ENCODE data around the gene DAZAP1. TPM values are rescaled to one million over a fixed set of nuclear protein-coding genes. Genes with fewer than 3 reads are reported as not detected.

The DAZAP1 gene
- total RNA-seq, 4 donors from 2014 or later, result 45.3 to 75.4 (median 64.0) TPM

GRCh38 chr19:1453525-1454364 lies 46.4 kb downstream of the DAZAP1 start:
- TF ChIP-seq POLR2A (IDR thresholded peaks at IDR 0.05) (no peak), EP300 (IDR thresholded peaks at IDR 0.05) (no peak), CTCF (IDR thresholded peaks at IDR 0.05) (no peak), POLR2AphosphoS5 (IDR thresholded peaks at IDR 0.05) (no peak)
- Histone ChIP-seq H3K27ac (peak overlapping the region in 1 of 4 donors; percentile 38), H3K4me3 (no peak overlapping the region), H3K36me3 (no peaks in the 10 kb centered on the region), H3K4me1 (peaks cover 0 to 65% (median 14%) of the 10 kb centered on the region in 3 donors), H3K9me3 (no peaks in the 10 kb centered on the region), H3K27me3 (peaks cover 98% of the 10 kb centered on the region)
- peak; percentile 34 for ATAC-seq
- 29 to 60% methylated on average over 5 to 10 of the region's 33 CpGs for WGBS, 2 donors (ENCODE audit: low coverage in 1 of 2)

- Histone ChIP-seq H3K36me3 (peaks cover 0 to 5% of the 10 kb centered on the region in 2 donors), H3K4me1 (peaks cover 0 to 61% (median 14%) of the 10 kb centered on the region in 3 donors), H3K9me3 (no peaks in the 10 kb centered on the region), H3K27me3 (peaks cover 85% of the 10 kb centered on the region), H3K27ac (no peak overlapping the region), H3K4me3 (no peak overlapping the region)
- no CpG with 5 or more reads among the region's 22 CpGs for WGBS, 2 donors (ENCODE audit: low coverage in 1 of 2)
- no peak for TF ChIP-seq EP300 (IDR thresholded peaks at IDR 0.05)
- no peak for TF ChIP-seq CTCF (IDR thresholded peaks at IDR 0.05)
- no peak for TF ChIP-seq POLR2A (IDR thresholded peaks at IDR 0.05)
- no peak for TF ChIP-seq POLR2AphosphoS5 (IDR thresholded peaks at IDR 0.05)
- ATAC-seq, result no peak
These were observed 47.6 kb downstream of the DAZAP1 start for GRCh38 chr19:1455002-1455335.

- peaks cover 80% of the 10 kb centered on the region for H3K27me3 ChIP-seq
- TF ChIP-seq POLR2A (IDR thresholded peaks at IDR 0.05) (no peak), EP300 (IDR thresholded peaks at IDR 0.05) (no peak), CTCF (IDR thresholded peaks at IDR 0.05) (no peak), POLR2AphosphoS5 (IDR thresholded peaks at IDR 0.05) (no peak)
- H3K36me3 ChIP-seq, result peaks cover 0 to 10% of the 10 kb centered on the region in 2 donors
- no peak overlapping the region for H3K4me3 ChIP-seq
- 5% methylated on average over 4 to 19 of the region's 42 CpGs for WGBS, 2 donors (ENCODE audit: low coverage in 1 of 2)
- peak; percentile 12 for ATAC-seq
- H3K9me3 ChIP-seq, result no peaks in the 10 kb centered on the region
- no peak overlapping the region for H3K27ac ChIP-seq
- peaks cover 0 to 57% (median 14%) of the 10 kb centered on the region in 3 donors for H3K4me1 ChIP-seq
These were observed 48.1 kb downstream of the DAZAP1 start for GRCh38 chr19:1455336-1456120.

GRCh38 chr19:1456121-1456900 lies 48.9 kb downstream of the DAZAP1 start:
- H3K9me3 ChIP-seq, result no peaks in the 10 kb centered on the region
- TF ChIP-seq EP300 (IDR thresholded peaks at IDR 0.05), result no peak
- TF ChIP-seq POLR2A (IDR thresholded peaks at IDR 0.05), result no peak
- no peak for TF ChIP-seq CTCF (IDR thresholded peaks at IDR 0.05)
- no peak for TF ChIP-seq POLR2AphosphoS5 (IDR thresholded peaks at IDR 0.05)
- peaks cover 0 to 18% of the 10 kb centered on the region in 2 donors for H3K36me3 ChIP-seq
- H3K4me1 ChIP-seq, result peaks cover 0 to 56% (median 14%) of the 10 kb centered on the region in 3 donors
- WGBS, 2 donors (ENCODE audit: low coverage in 1 of 2), result no CpG with 5 or more reads among the region's 43 CpGs
- ATAC-seq, result no peak
- H3K27me3 ChIP-seq, result peaks cover 72% of the 10 kb centered on the region
- no peak overlapping the region for H3K4me3 ChIP-seq
- H3K27ac ChIP-seq, result no peak overlapping the region

All from gastroesophageal sphincter (tissue), 4 donors.